HG03108 (cell line): ENCODE data around the gene SRGAP2C.
"Not testable (repeated sequence)": the region's sequence is repeated elsewhere in the genome, so short reads cannot be mapped to it uniquely, and the experiment has no call there.

Experiments used
- ATAC-seq: cut with Tn5 transposase; IDR thresholded peaks from one replicate; pipeline ENCODE4 v1.9.1; 2021; ENCODE audit warnings: moderate library complexity; ENCODE audit not compliant: unreplicated experiment

Gene SRGAP2C

GRCh38 chr1:121324726-121325125 is 140.0 kb downstream of the SRGAP2C start:
- ATAC-seq = not testable (repeated sequence)

- ATAC-seq = not testable (repeated sequence)
Measured at GRCh38 chr1:121332141-121332540, 147.4 kb downstream of the SRGAP2C start.

GRCh38 chr1:121332599-121333562 is 148.1 kb downstream of the SRGAP2C start:
- not testable (repeated sequence) for ATAC-seq

GRCh38 chr1:121337958-121338357 is 153.2 kb downstream of the SRGAP2C start:
- ATAC-seq = not testable (repeated sequence)

GRCh38 chr1:121339611-121340010 is 154.8 kb downstream of the SRGAP2C start:
- peak; percentile 38 for ATAC-seq

DNA sequence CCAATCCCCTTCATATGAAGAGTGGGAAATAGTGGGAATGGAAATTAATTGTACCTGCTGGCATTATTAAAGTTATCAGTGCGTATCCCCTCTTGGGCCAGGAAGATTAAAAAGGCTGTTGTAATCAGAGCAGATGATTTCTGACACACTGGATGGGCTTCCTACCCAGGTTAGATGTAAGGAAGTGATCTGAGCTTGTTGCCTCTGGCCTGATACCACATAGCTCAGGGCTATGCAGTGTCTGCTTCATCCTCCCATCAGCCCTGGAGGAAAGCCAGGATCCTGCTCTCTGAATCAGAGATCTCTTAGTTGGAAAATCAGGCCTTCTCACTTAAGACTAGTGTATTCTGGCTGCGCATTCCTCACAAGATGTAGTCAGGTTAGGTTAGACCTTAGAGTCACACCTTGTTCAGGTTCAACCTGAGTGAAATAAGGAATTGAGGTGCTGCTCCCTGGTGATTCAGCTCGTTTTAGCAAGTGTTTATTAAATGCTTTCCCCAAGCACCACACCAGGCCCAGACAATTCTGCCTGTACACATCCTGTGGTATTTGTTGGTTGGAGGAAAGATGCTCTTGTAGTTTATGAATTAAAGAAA is 158.6 kb downstream of the SRGAP2C start:
- ATAC-seq = not testable (repeated sequence)

DNA sequence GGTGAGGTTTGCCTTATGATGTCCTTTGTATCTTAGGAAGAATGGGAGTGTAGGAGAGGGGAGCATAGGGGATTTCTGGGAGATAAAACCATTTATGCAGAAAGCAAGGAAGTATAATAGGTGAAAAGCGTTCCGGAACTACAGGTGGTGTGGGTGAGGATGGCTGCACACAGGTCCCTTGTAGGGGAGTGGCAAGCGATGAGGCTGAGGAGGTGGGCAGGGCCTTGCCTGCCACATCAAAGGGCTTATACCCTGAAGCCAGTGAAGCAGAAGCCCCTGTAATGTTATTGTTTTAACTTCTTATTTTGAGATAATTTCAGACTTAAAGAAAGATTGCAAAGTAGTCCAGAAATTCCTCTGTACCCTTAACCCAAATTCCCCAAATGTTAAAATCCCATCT is 159.6 kb downstream of the SRGAP2C start:
- ATAC-seq = not testable (repeated sequence)

DNA sequence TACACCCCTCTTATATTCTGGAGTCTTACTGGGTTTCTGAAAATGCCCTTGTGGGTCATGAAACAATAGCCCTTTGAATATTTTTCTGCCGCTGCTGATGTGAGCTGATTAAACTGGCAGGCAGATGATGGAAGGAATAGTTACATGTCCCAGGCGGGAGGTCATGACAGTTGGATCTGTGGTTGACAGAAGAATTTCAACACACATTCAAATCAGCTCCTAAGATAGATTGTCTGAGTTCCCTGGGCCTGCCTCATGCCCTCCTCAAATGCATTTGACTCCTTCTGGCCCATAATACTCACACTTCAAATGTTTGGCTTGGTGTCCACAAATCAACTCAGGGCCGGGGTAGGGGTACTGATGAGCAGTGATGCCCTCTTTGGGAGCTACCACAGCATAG is 161.9 kb downstream of the SRGAP2C start:
- ATAC-seq = not testable (repeated sequence)

DNA sequence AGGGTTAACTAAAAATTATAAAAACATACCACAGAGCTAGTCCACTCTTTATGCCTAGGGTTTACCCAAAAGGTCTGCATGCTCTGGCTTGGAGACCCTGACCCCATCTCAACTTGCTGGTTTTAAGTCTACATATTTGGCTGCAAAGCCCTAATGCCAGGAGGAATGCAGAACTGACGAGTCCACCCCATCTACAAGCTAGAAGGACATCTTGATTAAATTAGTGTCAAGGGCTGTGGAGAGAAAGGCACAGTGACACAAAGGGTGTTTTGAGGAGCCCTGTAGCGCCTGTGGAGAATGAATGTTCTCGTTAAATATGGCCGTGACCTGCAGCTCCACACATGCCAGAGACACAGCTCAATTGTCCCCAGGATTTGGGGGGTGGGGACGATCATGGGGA is 162.7 kb downstream of the SRGAP2C start:
- ATAC-seq = not testable (repeated sequence)

DNA sequence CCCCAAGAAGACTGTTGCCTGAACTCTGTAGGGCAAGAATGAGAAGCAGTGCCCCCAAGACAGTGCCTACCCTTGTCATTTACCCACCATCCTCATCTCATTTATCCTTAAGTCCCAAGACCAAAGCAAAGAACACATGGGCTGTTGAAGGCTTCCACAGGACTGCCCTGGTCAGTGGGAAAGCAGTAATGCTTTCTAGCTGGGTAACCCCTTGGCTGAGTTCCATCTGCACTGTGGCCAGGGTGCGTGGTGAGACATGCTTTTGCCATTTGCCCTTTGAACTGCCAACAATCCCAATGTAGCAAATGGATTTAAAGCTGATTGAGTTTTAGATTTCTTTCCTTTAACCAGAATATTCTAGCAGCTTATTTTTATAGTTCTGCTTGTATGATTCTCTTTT is 163.3 kb downstream of the SRGAP2C start:
- not testable (repeated sequence) for ATAC-seq

DNA sequence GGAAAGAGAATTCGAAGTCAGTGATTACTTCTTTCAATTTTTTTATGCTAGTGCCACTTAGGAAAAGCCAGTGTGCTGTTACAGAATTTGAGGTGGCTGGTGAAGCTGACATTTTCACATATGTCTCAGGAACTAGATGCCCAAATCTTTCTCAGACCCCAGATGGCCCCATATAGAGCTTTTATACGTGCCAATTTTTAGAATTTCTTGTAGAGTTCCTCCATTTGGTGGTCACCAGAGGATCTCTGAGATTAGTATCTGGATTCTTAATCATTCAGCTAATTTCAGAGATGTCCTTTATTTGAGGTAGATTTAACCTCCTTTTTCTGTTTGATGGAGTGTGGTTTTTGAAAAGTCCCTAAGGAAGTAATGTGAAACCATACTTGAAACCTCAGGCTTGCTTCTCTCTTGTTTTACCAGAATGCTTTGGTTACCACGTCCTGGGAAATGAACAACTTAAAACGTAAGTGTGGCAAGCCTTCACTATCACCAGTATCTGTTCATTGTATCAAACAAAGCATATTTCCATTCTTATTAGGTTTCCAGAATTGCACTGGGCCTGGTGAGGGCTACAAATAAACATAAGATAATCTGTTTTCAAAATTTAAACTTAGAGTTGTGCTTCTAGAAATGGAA is 164.7 kb downstream of the SRGAP2C start:
- ATAC-seq = not testable (repeated sequence)

DNA sequence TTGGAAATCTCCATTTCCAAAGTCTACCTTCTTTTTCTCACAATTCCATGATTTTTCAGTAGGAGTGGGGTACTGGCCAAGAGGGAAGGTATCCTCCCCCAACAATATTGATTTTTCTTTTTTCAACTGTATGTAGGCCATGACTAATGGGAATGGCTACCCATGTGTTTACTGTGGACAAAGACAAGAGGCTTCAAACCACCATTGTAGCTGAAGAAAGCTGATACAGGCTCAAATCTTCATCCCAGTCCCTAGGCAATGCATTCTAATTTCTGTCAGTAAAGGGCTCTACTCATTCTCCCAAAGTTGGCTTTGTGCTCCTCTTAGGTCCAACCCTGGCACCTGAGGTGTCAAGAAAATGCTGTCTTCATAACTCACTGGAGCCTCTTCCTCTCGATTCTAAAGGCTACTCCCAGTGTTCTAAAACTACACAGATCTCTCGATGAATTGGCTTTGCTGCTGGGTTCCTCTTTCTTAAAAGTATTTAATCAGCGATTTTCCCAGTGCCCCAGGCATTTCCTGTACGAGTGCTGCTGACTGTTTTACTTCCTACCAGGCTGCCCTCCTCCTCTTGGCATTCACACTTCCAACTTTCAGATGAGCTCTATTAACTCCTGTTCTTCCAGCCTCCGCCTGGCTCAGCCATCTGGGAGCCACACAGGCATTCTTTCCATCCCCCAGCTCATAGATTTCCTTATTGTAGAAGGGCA is 171.1 kb downstream of the SRGAP2C start:
- not testable (repeated sequence) for ATAC-seq

DNA sequence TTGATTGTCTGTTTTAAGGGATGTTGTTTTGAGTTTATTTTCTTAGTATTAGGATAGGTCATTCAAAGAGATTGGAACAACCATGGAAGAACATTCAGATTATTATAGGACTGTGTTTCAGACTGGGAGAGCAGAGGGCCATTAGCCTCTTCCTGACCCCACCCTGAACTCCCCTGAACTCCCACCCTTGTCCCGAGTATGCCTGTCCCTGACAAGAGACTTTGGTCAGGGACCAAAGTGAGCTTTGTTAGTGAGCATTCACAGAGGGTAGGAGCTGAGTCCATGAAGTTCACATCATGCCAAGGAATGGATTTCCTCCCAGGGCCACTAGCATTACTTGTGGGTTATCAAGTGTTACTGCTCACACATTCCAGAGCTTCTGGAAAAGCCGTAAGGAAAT is 172.0 kb downstream of the SRGAP2C start:
- not testable (repeated sequence) for ATAC-seq

GRCh38 chr1:121360531-121360930 is 175.8 kb downstream of the SRGAP2C start:
- not testable (repeated sequence) for ATAC-seq

GRCh38 chr1:121361451-121362233 is 176.9 kb downstream of the SRGAP2C start:
- not testable (repeated sequence) for ATAC-seq

GRCh38 chr1:121362234-121362883 is 177.6 kb downstream of the SRGAP2C start:
- not testable (repeated sequence) for ATAC-seq

GRCh38 chr1:121365316-121365715 is 180.5 kb downstream of the SRGAP2C start:
- not testable (repeated sequence) for ATAC-seq

DNA sequence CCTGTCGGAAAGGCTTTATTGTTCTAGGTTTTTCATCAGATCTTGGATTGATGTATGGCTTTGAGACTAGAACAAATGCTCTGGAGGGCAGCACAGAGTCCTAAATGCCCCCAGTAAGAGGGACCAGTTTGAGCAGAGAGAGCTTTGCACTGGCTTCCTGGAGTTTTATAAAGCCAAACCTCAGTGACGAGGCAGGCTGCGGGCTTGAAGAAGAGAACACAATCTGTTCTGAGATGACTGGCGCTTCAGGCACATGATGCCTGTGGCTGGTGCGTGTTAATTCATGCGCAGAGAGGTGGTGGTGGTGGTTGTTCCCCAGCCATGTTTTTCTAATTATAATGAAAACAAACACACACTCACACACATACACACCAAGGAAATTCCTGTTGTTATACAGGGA is 180.9 kb downstream of the SRGAP2C start:
- ATAC-seq = not testable (repeated sequence)

GRCh38 chr1:121366171-121366570 is 181.4 kb downstream of the SRGAP2C start:
- not testable (repeated sequence) for ATAC-seq
